GM23338 (cell line): ENCODE data around the gene EGR2. TPM values are rescaled to one million over a fixed set of nuclear protein-coding genes. Genes with fewer than 3 reads are reported as not detected.

ENCODE experiments used
- ATAC-seq: fragments of 200-7000 bp; cut with Tn5 transposase; 3 replicates; pipeline ENCODE4 v1.9.1; 2020
- DNase-seq: peaks from one replicate; pipeline ENCODE4 v3.0.0-alpha.2; 2015; ENCODE audit warnings: low spot score
- H2AFZ ChIP-seq: fragments of 200-600 bp; sonication (generic); 2 replicates; pipeline ENCODE4 v1.8.0; 2016; ENCODE audit warnings: antibody characterized with exemption, mild to moderate bottlenecking, moderate library complexity
- H3F3A ChIP-seq: fragments of 200-600 bp; sonication (generic); replicated peaks from 2 replicates; pipeline ENCODE4 v1.8.0; 2017; ENCODE audit warnings: antibody characterized with exemption, mixed run types, low read depth
- H3K27ac ChIP-seq: fragments of 200-600 bp; sonication (generic); 2 replicates; pipeline ENCODE4 v1.6.1; 2016; ENCODE audit warnings: low read depth
- H3K27me3 ChIP-seq: fragments of 200-600 bp; sonication (generic); 2 replicates; pipeline ENCODE4 v1.8.0; 2016; ENCODE audit warnings: mild to moderate bottlenecking, mixed run types, moderate library complexity; ENCODE audit not compliant: insufficient read depth
- H3K36me3 ChIP-seq: fragments of 200-600 bp; sonication (generic); 2 replicates; pipeline ENCODE4 v1.8.0; 2016; ENCODE audit warnings: mild to moderate bottlenecking; ENCODE audit not compliant: insufficient read depth
- H3K4me1 ChIP-seq: fragments of 200-600 bp; sonication (generic); 2 replicates; pipeline ENCODE4 v1.8.0; 2016; ENCODE audit warnings: mild to moderate bottlenecking, moderate library complexity; ENCODE audit not compliant: insufficient read depth
- H3K4me2 ChIP-seq: fragments of 200-600 bp; sonication (generic); 2 replicates; pipeline ENCODE4 v1.7.1; 2017; ENCODE audit warnings: mixed run types
- H3K4me3 ChIP-seq: fragments of 200-600 bp; sonication (generic); 2 replicates; pipeline ENCODE4 v1.6.1; 2016; ENCODE audit warnings: mixed run types
- H3K79me2 ChIP-seq: fragments of 200-600 bp; sonication (generic); replicated peaks from 2 replicates; pipeline ENCODE4 v1.8.0; 2017; ENCODE audit warnings: mild to moderate bottlenecking; ENCODE audit not compliant: insufficient read depth
- H3K9me2 ChIP-seq: fragments of 200-600 bp; sonication (generic); 2 replicates; pipeline ENCODE4 v1.8.0; 2017; ENCODE audit not compliant: insufficient read depth
- H4K20me1 ChIP-seq: fragments of 200-600 bp; sonication (generic); replicated peaks from 2 replicates; pipeline ENCODE4 v1.8.0; 2017; ENCODE audit warnings: mild to moderate bottlenecking; ENCODE audit not compliant: insufficient read depth
- H3K27ac Mint-ChIP-seq: 2 replicates; pipeline ENCODE4 v1.8.0; 2020; ENCODE audit warnings: inconsistent platforms, mild to moderate bottlenecking, moderate library complexity, mixed read lengths
- H3K27me3 Mint-ChIP-seq: 3 replicates; pipeline ENCODE4 v1.8.0; 2022; ENCODE audit warnings: low read depth, mild to moderate bottlenecking, moderate library complexity, mixed read lengths, inconsistent platforms; ENCODE audit not compliant: insufficient read depth, poor library complexity
- H3K36me3 Mint-ChIP-seq: 3 replicates; pipeline ENCODE4 v1.8.0; 2021; ENCODE audit warnings: low read depth, mild to moderate bottlenecking, inconsistent platforms, moderate library complexity, mixed read lengths
- H3K4me1 Mint-ChIP-seq: 3 replicates; pipeline ENCODE4 v1.8.0; 2020; ENCODE audit warnings: mild to moderate bottlenecking, inconsistent platforms, mixed read lengths
- H3K4me3 Mint-ChIP-seq: 3 replicates; pipeline ENCODE4 v1.8.0; 2021; ENCODE audit warnings: moderate library complexity, mild to moderate bottlenecking, inconsistent platforms, mixed read lengths
- H3K9me3 Mint-ChIP-seq: 3 replicates; pipeline ENCODE4 v1.8.0; 2020; ENCODE audit warnings: moderate library complexity, mild to moderate bottlenecking, inconsistent platforms, mixed read lengths
- CREB1 ChIP-seq: fragments of 250-450 bp; sonication (Bioruptor Pico); IDR thresholded peaks from 2 replicates; pipeline ENCODE4 v1.5.0; 2020; ENCODE audit warnings: low read depth, mild to moderate bottlenecking, moderate library complexity
- EZH2 ChIP-seq: fragments of 200-600 bp; sonication (generic); IDR thresholded peaks from one replicate; pipeline ENCODE4 v1.8.0; 2017; ENCODE audit warnings: antibody characterized with exemption, mild to moderate bottlenecking, low read depth; ENCODE audit not compliant: unreplicated experiment
- EZH2phosphoT487 ChIP-seq: fragments of 200-600 bp; sonication (generic); IDR thresholded peaks from one replicate; pipeline ENCODE4 v1.8.1; 2018; ENCODE audit warnings: antibody characterized with exemption; ENCODE audit not compliant: unreplicated experiment
- NANOG ChIP-seq: IDR thresholded peaks from 2 replicates; pipeline ENCODE4 v1.6.1; 2016; ENCODE audit warnings: antibody characterized with exemption, borderline replicate concordance
- POLR2AphosphoS5 ChIP-seq: IDR thresholded peaks from 2 replicates; pipeline ENCODE4 v1.6.1; 2016; ENCODE audit warnings: antibody characterized with exemption, low read depth
- STAT1 ChIP-seq: IDR thresholded peaks from one replicate; pipeline ENCODE4 v1.6.1; 2016; ENCODE audit warnings: antibody characterized with exemption; ENCODE audit not compliant: unreplicated experiment
- ZNF114 ChIP-seq: fragments of 250-450 bp; sonication (Bioruptor Pico); IDR thresholded peaks from 2 replicates; pipeline ENCODE4 v1.5.0; 2020; ENCODE audit warnings: mild to moderate bottlenecking, moderate library complexity
- ZNF331 ChIP-seq: fragments of 250-450 bp; sonication (Bioruptor Pico); IDR thresholded peaks from 2 replicates; pipeline ENCODE4 v1.5.0; 2020; ENCODE audit warnings: low read depth, mild to moderate bottlenecking, moderate library complexity
- polyA plus RNA-seq: library from polyadenylated mRNA; unstranded; fragments of >200 nt; fragmentation: Nextera tagmentation; extraction: Ambion mirVana; gene quantifications from 2 replicates; pipeline ENCODE4 v1.2.1, GENCODE V29; 2016
- total RNA-seq: library from RNA; depleted of rRNA; stranded (reverse); fragments of >200 nt; shearing (Covaris generic); gene quantifications from 2 replicates; pipeline ENCODE4 v1.2.3, GENCODE V29; 2014
- TF ChIP-seq, protein P1 (sequence below), 2 experiments: fragments of 200-600 bp in 1 of 2; sonication (generic) in 1 of 2; conservative IDR thresholded peaks; 2 replicates each; pipeline versions ENCODE4 v1.5.1 to v1.6.1; 2016 to 2017; ENCODE audit warnings: antibody characterized with exemption in 2 of 2, low read depth in 2 of 2, mild to moderate bottlenecking in 2 of 2, moderate library complexity in 1 of 2
- TF ChIP-seq, protein P2 (sequence below): fragments of 250-450 bp; sonication (Bioruptor Pico); IDR thresholded peaks from 2 replicates; pipeline ENCODE4 v1.5.0; 2020; ENCODE audit warnings: mild to moderate bottlenecking, moderate library complexity

EGR2 gene
- total and polyA plus RNA-seq, 2 experiments from 2014 or later, result 2.3 to 3.5 TPM

GRCh38 chr10:62815381-62816075 is 638 bp downstream of the EGR2 start:
- peaks cover 22% of the 10 kb centered on the region for H3K4me1 Mint-ChIP-seq
- H3K36me3 Mint-ChIP-seq, result no peaks in the 10 kb centered on the region; the same call in 2 of the 3 replicates
- H3K9me3 Mint-ChIP-seq, result peaks cover 3% of the 10 kb centered on the region
- Histone ChIP-seq H2AFZ (peak overlapping the region; percentile 94), H3K9me2 (no peaks in the 10 kb centered on the region), H4K20me1 (no peaks in the 10 kb centered on the region), H3K4me3 (peak overlapping the region; percentile 66), H3K4me1 (peaks cover 7% of the 10 kb centered on the region; the same call in 1 of the 2 replicates), H3K36me3 (no peaks in the 10 kb centered on the region), H3K4me2 (peak overlapping the region; percentile 88), H3K79me2 (no peaks in the 10 kb centered on the region), H3K27ac (no peak overlapping the region), H3F3A (peaks cover 10% of the 10 kb centered on the region), H3K27me3 (peaks cover 70% of the 10 kb centered on the region)
- H3K27me3 Mint-ChIP-seq, result peaks cover 69% of the 10 kb centered on the region
- DNase-seq (peak; percentile 50), ATAC-seq (peak; percentile 4)
- peak overlapping the region; percentile 82 for H3K4me3 Mint-ChIP-seq
- H3K27ac Mint-ChIP-seq, result peak overlapping the region; percentile 66; the same call in 1 of the 2 replicates
- TF ChIP-seq EZH2 (peak; percentile 30), CREB1 (no peak)

DNA sequence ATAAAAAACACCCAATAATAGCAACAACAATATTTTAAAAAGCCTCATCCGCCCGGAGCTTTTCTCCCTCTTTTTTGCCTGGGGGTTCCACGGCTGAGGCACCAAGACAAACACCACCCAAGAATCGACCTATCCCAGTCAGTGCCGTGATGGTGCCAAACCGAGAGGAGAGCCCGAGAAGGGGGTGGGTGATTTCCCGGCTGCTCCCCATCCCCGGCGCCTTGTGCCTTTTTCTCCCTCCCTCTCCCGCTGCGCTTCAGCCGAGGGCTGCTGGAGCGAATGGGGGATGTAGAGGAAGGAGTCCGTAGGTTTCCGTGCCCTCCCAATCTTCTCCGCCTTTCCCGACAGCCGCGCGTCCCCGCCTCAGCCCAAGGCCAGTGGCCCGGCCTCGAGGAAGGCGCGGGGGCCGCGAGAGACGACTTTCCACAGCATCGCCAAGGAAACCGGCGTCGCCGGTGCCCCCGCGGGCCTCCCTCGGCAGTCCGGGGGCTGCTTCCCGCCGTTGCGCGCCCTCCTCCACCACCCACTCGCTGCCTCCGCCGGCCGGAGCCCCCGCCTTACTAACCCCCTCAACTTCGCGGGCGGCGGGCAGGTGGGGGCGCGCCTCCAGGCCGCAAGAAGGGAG is 1.3 kb downstream of the EGR2 start:
- H3K27me3 Mint-ChIP-seq, result peaks cover 66% of the 10 kb centered on the region
- no peaks in the 10 kb centered on the region; the same call in 2 of the 3 replicates for H3K36me3 Mint-ChIP-seq
- peaks cover 22% of the 10 kb centered on the region for H3K4me1 Mint-ChIP-seq
- Histone ChIP-seq H3K4me3 (peak overlapping the region; percentile 66), H2AFZ (peak overlapping the region; percentile 94), H3K36me3 (no peaks in the 10 kb centered on the region), H4K20me1 (no peaks in the 10 kb centered on the region), H3K9me2 (no peaks in the 10 kb centered on the region), H3K79me2 (peaks cover 3% of the 10 kb centered on the region; the same call in 1 of the 2 replicates), H3F3A (peaks cover 10% of the 10 kb centered on the region), H3K4me1 (peaks cover 7% of the 10 kb centered on the region; the same call in 1 of the 2 replicates), H3K27me3 (peaks cover 64% of the 10 kb centered on the region), H3K27ac (no peak overlapping the region), H3K4me2 (peak overlapping the region; percentile 88)
- peaks cover 3% of the 10 kb centered on the region for H3K9me3 Mint-ChIP-seq
- ATAC-seq (peak; percentile 0; the same call in 2 of the 3 replicates), DNase-seq (peak; percentile 58)
- H3K27ac Mint-ChIP-seq, result no peak overlapping the region
- H3K4me3 Mint-ChIP-seq, result peak overlapping the region; percentile 82
- TF ChIP-seq EZH2phosphoT487 (no peak), CREB1 (no peak), ZNF114 (CRISPR knock-in tag) (no peak), NANOG (no peak), STAT1 (no peak), POLR2AphosphoS5 (no peak), ZNF331 (CRISPR knock-in tag) (no peak)
- TF ChIP-seq, protein P1, sequence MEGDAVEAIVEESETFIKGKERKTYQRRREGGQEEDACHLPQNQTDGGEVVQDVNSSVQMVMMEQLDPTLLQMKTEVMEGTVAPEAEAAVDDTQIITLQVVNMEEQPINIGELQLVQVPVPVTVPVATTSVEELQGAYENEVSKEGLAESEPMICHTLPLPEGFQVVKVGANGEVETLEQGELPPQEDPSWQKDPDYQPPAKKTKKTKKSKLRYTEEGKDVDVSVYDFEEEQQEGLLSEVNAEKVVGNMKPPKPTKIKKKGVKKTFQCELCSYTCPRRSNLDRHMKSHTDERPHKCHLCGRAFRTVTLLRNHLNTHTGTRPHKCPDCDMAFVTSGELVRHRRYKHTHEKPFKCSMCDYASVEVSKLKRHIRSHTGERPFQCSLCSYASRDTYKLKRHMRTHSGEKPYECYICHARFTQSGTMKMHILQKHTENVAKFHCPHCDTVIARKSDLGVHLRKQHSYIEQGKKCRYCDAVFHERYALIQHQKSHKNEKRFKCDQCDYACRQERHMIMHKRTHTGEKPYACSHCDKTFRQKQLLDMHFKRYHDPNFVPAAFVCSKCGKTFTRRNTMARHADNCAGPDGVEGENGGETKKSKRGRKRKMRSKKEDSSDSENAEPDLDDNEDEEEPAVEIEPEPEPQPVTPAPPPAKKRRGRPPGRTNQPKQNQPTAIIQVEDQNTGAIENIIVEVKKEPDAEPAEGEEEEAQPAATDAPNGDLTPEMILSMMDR (conservative IDR thresholded peaks at IDR 0.05; ENCODE audit: low read depth in 2 of 2), result no peak
- TF ChIP-seq, protein P2, sequence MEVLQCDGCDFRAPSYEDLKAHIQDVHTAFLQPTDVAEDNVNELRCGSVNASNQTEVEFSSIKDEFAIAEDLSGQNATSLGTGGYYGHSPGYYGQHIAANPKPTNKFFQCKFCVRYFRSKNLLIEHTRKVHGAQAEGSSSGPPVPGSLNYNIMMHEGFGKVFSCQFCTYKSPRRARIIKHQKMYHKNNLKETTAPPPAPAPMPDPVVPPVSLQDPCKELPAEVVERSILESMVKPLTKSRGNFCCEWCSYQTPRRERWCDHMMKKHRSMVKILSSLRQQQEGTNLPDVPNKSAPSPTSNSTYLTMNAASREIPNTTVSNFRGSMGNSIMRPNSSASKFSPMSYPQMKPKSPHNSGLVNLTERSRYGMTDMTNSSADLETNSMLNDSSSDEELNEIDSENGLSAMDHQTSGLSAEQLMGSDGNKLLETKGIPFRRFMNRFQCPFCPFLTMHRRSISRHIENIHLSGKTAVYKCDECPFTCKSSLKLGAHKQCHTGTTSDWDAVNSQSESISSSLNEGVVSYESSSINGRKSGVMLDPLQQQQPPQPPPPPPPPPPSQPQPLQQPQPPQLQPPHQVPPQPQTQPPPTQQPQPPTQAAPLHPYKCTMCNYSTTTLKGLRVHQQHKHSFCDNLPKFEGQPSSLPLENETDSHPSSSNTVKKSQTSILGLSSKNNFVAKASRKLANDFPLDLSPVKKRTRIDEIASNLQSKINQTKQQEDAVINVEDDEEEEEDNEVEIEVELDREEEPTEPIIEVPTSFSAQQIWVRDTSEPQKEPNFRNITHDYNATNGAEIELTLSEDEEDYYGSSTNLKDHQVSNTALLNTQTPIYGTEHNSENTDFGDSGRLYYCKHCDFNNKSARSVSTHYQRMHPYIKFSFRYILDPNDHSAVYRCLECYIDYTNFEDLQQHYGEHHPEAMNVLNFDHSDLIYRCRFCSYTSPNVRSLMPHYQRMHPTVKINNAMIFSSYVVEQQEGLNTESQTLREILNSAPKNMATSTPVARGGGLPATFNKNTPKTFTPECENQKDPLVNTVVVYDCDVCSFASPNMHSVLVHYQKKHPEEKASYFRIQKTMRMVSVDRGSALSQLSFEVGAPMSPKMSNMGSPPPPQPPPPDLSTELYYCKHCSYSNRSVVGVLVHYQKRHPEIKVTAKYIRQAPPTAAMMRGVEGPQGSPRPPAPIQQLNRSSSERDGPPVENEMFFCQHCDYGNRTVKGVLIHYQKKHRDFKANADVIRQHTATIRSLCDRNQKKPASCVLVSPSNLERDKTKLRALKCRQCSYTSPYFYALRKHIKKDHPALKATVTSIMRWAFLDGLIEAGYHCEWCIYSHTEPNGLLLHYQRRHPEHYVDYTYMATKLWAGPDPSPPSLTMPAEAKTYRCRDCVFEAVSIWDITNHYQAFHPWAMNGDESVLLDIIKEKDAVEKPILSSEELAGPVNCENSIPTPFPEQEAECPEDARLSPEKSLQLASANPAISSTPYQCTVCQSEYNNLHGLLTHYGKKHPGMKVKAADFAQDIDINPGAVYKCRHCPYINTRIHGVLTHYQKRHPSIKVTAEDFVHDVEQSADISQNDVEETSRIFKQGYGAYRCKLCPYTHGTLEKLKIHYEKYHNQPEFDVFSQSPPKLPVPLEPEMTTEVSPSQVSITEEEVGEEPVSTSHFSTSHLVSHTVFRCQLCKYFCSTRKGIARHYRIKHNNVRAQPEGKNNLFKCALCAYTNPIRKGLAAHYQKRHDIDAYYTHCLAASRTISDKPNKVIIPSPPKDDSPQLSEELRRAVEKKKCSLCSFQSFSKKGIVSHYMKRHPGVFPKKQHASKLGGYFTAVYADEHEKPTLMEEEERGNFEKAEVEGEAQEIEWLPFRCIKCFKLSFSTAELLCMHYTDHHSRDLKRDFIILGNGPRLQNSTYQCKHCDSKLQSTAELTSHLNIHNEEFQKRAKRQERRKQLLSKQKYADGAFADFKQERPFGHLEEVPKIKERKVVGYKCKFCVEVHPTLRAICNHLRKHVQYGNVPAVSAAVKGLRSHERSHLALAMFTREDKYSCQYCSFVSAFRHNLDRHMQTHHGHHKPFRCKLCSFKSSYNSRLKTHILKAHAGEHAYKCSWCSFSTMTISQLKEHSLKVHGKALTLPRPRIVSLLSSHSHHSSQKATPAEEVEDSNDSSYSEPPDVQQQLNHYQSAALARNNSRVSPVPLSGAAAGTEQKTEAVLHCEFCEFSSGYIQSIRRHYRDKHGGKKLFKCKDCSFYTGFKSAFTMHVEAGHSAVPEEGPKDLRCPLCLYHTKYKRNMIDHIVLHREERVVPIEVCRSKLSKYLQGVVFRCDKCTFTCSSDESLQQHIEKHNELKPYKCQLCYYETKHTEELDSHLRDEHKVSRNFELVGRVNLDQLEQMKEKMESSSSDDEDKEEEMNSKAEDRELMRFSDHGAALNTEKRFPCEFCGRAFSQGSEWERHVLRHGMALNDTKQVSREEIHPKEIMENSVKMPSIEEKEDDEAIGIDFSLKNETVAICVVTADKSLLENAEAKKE, result no peak
